Esophagus squamous epithelium (tissue), 4 donors: Measurements from ENCODE around the gene NHEJ1.

Experiments used
- POLR2A ChIP-seq, 4 donors: fragments of 450-650 bp; IDR thresholded peaks; one replicate each; pipeline ENCODE4 v1.6.1; 2017; ENCODE audit warnings: antibody characterized with exemption in 4 of 4, mild to moderate bottlenecking in 4 of 4, moderate library complexity in 3 of 4
- TF ChIP-seq, protein P1 (sequence below), 6 experiments: fragments of 450-650 bp in 4 of 6; fragments of 200-600 bp in 2 of 6; sonication (generic) in 2 of 6; IDR thresholded peaks; one replicate each; pipeline ENCODE4 v1.5.1; 2016 to 2019; ENCODE audit warnings: antibody characterized with exemption in 6 of 6, mild to moderate bottlenecking in 4 of 6, moderate library complexity in 4 of 6

DNA sequence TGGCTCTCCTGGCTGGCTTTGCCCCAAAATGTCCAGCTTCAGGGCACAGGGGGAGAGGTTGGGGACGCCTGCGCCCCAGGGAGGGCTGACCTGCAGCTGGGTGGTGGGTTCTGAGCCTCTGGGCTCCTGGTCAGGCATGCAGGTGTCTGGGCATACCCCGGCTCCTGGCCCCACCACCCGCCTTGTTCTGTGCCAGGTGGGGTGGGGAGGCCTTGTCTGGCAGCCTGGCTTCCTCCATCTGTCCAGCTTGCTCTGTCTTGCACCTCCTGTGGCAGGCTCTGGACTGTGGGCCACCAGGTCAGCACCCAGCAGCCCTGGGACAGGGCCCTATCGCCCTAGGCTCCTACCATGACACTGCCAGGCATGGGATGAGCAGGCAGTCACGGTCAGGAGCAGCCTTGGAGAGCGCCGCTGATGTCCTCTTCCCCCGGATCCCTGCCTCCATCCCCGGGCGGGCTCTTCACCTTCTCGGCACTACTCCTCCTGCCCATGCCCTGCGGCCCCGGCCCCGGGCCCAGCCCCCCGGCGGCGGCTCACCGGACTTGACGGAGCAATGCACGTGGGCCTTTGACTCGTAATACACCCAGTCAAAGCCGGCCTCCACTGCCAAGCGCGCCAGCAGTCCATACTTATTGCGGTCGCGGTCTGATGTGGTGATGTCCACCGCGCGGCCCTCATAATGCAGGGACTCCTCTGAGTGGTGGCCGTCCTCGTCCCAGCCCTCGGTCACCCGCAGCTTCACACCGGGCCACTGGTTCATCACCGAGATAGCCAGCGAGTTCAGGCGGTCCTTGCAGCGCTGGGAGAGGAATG, 103.5 kb downstream of the NHEJ1 start:
- TF ChIP-seq POLR2A (IDR thresholded peaks at IDR 0.05) = no peak
- TF ChIP-seq, protein P1, sequence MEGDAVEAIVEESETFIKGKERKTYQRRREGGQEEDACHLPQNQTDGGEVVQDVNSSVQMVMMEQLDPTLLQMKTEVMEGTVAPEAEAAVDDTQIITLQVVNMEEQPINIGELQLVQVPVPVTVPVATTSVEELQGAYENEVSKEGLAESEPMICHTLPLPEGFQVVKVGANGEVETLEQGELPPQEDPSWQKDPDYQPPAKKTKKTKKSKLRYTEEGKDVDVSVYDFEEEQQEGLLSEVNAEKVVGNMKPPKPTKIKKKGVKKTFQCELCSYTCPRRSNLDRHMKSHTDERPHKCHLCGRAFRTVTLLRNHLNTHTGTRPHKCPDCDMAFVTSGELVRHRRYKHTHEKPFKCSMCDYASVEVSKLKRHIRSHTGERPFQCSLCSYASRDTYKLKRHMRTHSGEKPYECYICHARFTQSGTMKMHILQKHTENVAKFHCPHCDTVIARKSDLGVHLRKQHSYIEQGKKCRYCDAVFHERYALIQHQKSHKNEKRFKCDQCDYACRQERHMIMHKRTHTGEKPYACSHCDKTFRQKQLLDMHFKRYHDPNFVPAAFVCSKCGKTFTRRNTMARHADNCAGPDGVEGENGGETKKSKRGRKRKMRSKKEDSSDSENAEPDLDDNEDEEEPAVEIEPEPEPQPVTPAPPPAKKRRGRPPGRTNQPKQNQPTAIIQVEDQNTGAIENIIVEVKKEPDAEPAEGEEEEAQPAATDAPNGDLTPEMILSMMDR (IDR thresholded peaks at IDR 0.05) = no peak
